Subcutaneous abdominal adipose tissue (tissue), 5 donors: ENCODE measurements around the gene RHOV.

Experiments used
- H3K27ac ChIP-seq: one replicate; pipeline ENCODE4 v1.7.0; 2013; ENCODE audit warnings: low read depth, mild to moderate bottlenecking, inconsistent platforms, low read length, moderate library complexity
- H3K27me3 ChIP-seq, 5 donors: one replicate each; pipeline ENCODE4 v1.7.0; 2013; ENCODE audit warnings: low read length in 5 of 5, inconsistent platforms in 1 of 5; ENCODE audit not compliant: control insufficient read depth in 5 of 5, insufficient read depth in 4 of 5
- H3K36me3 ChIP-seq, 5 donors: one replicate each; pipeline ENCODE4 v1.7.0; 2013; ENCODE audit warnings: low read length in 5 of 5; ENCODE audit not compliant: control insufficient read depth in 5 of 5, insufficient read depth in 5 of 5
- H3K4me1 ChIP-seq, 5 donors: one replicate each; pipeline ENCODE4 v1.7.0; 2013; ENCODE audit warnings: low read length in 5 of 5, mild to moderate bottlenecking in 3 of 5, moderate library complexity in 1 of 5; ENCODE audit not compliant: control insufficient read depth in 5 of 5, insufficient read depth in 5 of 5
- H3K4me3 ChIP-seq, 5 donors: one replicate each; pipeline ENCODE4 v1.7.0; 2013; ENCODE audit warnings: low read length in 5 of 5, low read depth in 1 of 5
- H3K9ac ChIP-seq, 5 donors: one replicate each; pipeline ENCODE4 v1.7.0; 2013; ENCODE audit warnings: low read length in 5 of 5, mild to moderate bottlenecking in 4 of 5, moderate library complexity in 3 of 5
- H3K9me3 ChIP-seq, 5 donors: one replicate each; pipeline ENCODE4 v1.7.0; 2013; ENCODE audit warnings: low read length in 5 of 5; ENCODE audit not compliant: control insufficient read depth in 5 of 5
- donor health status: healthy.
- donor health status: healthy.
- donor health status: healthy.
- donor health status: healthy.
- donor health status: healthy.

RHOV gene

DNA sequence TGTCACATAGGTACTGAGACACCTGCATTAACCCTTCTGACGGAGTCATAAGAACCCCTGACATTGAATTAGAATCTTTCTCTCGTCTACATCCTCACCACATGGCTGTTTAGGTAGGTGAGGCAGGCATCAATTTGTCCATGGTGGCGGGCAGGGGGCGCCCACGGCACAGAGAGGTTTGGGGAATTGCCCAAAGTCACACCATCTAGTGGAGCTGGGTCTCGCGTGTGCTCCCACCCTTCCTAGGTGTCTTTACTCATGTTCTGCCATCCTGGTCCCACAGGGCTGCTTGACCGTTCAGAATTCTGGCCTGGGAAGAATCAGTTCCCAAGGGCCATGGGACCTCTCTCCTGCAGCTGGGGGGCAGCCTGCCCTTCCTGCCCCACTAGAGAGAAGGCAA, 40.5 kb upstream of the RHOV start:
- Histone ChIP-seq H3K9me3 (no peaks in the 10 kb centered on the region), H3K27ac (peak overlapping the region; percentile 16)

GRCh38 chr15:40914013-40914412, 40.0 kb upstream of the RHOV start:
- Histone ChIP-seq H3K36me3 (no peaks in the 10 kb centered on the region), H3K4me1 (peaks cover 8 to 85% (median 26%) of the 10 kb centered on the region in 5 donors), H3K27me3 (peaks cover 0 to 13% (median 4%) of the 10 kb centered on the region in 5 donors), H3K27ac (no peak overlapping the region), H3K9me3 (no peaks in the 10 kb centered on the region), H3K9ac (no peak overlapping the region), H3K4me3 (no peak overlapping the region)

More for the DNA sequence above, 40.5 kb upstream of the RHOV start:
- Histone ChIP-seq H3K4me1 (peaks cover 7 to 86% (median 21%) of the 10 kb centered on the region in 5 donors), H3K9ac (no peak overlapping the region), H3K27me3 (peaks cover 0 to 13% (median 4%) of the 10 kb centered on the region in 5 donors), H3K4me3 (no peak overlapping the region), H3K36me3 (no peaks in the 10 kb centered on the region)

DNA sequence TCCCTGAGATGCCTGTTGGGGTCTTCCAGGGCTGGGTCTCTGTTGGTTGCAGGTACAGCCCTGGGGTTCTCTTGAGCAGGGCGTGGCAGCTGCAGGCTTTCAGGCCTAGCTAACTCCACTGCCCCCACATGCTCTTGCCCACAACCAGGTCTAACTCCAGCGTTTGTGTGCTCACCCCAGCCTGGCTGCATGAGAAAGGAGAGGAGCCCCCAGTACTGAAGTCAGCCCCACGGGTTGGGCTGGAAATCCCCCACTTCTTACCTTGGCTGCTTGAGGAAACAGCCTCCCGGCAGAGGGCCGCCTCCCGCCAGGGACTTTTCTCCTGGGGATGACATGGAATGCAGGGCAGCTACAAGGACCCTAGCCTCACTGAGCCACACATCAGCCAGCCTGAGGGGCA, 38.4 kb upstream of the RHOV start:
- no peak overlapping the region for H3K9ac ChIP-seq
- no peaks in the 10 kb centered on the region for H3K9me3 ChIP-seq
- no peak overlapping the region for H3K4me3 ChIP-seq
- H3K27ac ChIP-seq: no peak overlapping the region
- H3K36me3 ChIP-seq: no peaks in the 10 kb centered on the region
- peaks cover 10 to 84% (median 37%) of the 10 kb centered on the region in 5 donors for H3K4me1 ChIP-seq
- peaks cover 0 to 2% (median 0%) of the 10 kb centered on the region in 5 donors for H3K27me3 ChIP-seq

DNA sequence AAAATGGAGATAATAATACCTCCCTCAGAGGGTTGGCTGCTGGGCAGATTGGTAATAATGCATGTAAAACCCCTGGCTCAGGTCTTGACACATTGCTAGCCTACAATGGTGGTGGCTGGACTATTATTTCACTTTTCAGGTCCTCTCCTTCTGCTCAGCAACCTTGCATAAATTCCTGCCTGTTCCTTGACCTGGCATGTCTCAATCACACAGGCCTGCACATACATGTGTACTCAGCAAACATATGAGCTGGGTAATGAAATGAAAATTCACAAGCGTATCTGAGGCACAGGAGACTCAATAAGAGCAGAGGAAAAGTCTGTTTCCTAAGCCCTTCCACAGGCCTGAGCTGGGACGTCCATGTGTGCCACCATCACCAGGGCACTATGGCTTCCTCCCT, 37.7 kb upstream of the RHOV start:
- Histone ChIP-seq H3K27ac (no peak overlapping the region), H3K27me3 (no peaks in the 10 kb centered on the region), H3K9me3 (no peaks in the 10 kb centered on the region), H3K36me3 (no peaks in the 10 kb centered on the region), H3K4me3 (no peak overlapping the region), H3K9ac (no peak overlapping the region), H3K4me1 (peaks cover 10 to 84% (median 45%) of the 10 kb centered on the region in 5 donors)

GRCh38 chr15:40911141-40911540, 37.1 kb upstream of the RHOV start:
- H3K4me1 ChIP-seq: peaks cover 10 to 85% (median 50%) of the 10 kb centered on the region in 5 donors
- H3K9me3 ChIP-seq: no peaks in the 10 kb centered on the region
- H3K36me3 ChIP-seq: no peaks in the 10 kb centered on the region
- H3K27me3 ChIP-seq: no peaks in the 10 kb centered on the region
- H3K9ac ChIP-seq: no peak overlapping the region
- no peak overlapping the region for H3K4me3 ChIP-seq
- no peak overlapping the region for H3K27ac ChIP-seq

GRCh38 chr15:40909662-40910630, 35.9 kb upstream of the RHOV start:
- Histone ChIP-seq H3K4me1 (peaks cover 14 to 82% (median 60%) of the 10 kb centered on the region in 5 donors), H3K4me3 (no peak overlapping the region), H3K36me3 (no peaks in the 10 kb centered on the region), H3K9me3 (no peaks in the 10 kb centered on the region), H3K27me3 (no peaks in the 10 kb centered on the region), H3K27ac (peak overlapping the region; percentile 96), H3K9ac (peak overlapping the region in 1 of 5 donors; percentile 73)

DNA sequence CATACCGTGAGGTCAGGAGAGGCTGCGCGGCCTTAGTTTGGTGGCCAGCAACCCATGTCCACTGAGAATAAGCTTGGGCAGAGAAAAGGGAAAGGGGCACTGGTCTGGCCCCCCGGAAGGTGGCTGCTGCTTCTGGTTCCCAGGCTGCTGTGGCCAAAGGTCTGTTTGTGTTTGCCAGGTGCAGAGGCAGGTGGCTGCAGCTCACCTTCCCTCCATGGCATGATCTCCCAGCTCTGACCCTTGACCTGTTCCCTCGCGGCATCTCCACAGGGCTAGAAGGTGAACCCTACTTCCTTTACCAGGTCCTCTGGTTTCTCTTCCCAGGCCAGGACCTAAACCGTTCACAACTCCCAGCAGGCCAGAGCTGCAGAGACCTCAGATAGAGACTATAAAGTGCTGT, 34.1 kb upstream of the RHOV start:
- Histone ChIP-seq H3K9ac (peak overlapping the region in 1 of 5 donors; percentile 53), H3K9me3 (no peaks in the 10 kb centered on the region), H3K4me1 (peaks cover 12 to 85% (median 66%) of the 10 kb centered on the region in 5 donors), H3K27me3 (no peaks in the 10 kb centered on the region), H3K4me3 (no peak overlapping the region), H3K36me3 (peaks cover 0 to 11% (median 9%) of the 10 kb centered on the region in 5 donors), H3K27ac (peak overlapping the region; percentile 30)

GRCh38 chr15:40906991-40907802, 33.2 kb upstream of the RHOV start:
- Histone ChIP-seq H3K9ac (peak overlapping the region in 4 of 5 donors; percentile 65 to 83 (median 76)), H3K4me1 (peaks cover 12 to 76% (median 71%) of the 10 kb centered on the region in 5 donors), H3K27me3 (no peaks in the 10 kb centered on the region), H3K4me3 (peak overlapping the region in 4 of 5 donors; percentile 58 to 71 (median 64)), H3K27ac (peak overlapping the region; percentile 84), H3K36me3 (peaks cover 0 to 20% (median 17%) of the 10 kb centered on the region in 5 donors), H3K9me3 (no peaks in the 10 kb centered on the region)

- peaks cover 0 to 21% (median 17%) of the 10 kb centered on the region in 5 donors for H3K36me3 ChIP-seq
- H3K4me3 ChIP-seq: peak overlapping the region in 4 of 5 donors; percentile 58 to 71 (median 64)
- H3K9me3 ChIP-seq: no peaks in the 10 kb centered on the region
- peaks cover 12 to 75% (median 71%) of the 10 kb centered on the region in 5 donors for H3K4me1 ChIP-seq
- H3K27ac ChIP-seq: peak overlapping the region; percentile 84
- no peaks in the 10 kb centered on the region for H3K27me3 ChIP-seq
- peak overlapping the region; percentile 3 to 83 (median 71) for H3K9ac ChIP-seq
Measured at GRCh38 chr15:40906091-40906990, 32.3 kb upstream of the RHOV start.
